Tibial nerve (tissue), 4 donors: ENCODE measurements around the gene SLC25A51. TPM values are rescaled to one million over a fixed set of nuclear protein-coding genes. Genes with fewer than 3 reads are reported as not detected.

Experiments used
- DNase-seq, 2 donors: peaks; one replicate each; pipeline ENCODE4 v3.0.0-alpha.2; 2019; ENCODE audit warnings: low spot score in 2 of 2
- H3K27ac ChIP-seq, 4 donors: fragments of 200-600 bp; sonication (generic) in 3 of 4; one replicate each; pipeline ENCODE4 v1.5.1; 2017 to 2019; ENCODE audit warnings: mild to moderate bottlenecking in 1 of 4
- H3K27me3 ChIP-seq, 2 donors: fragments of 200-600 bp; sonication (generic) in 1 of 2; one replicate each; pipeline versions ENCODE4 v1.5.1 to v1.6.0; 2017 to 2019
- H3K36me3 ChIP-seq, 3 donors: fragments of 200-600 bp; sonication (generic); one replicate each; pipeline ENCODE4 v1.5.1; 2018 to 2019
- H3K4me1 ChIP-seq, 4 donors: fragments of 200-600 bp; sonication (generic) in 3 of 4; one replicate each; pipeline ENCODE4 v1.5.1; 2017 to 2019
- H3K4me3 ChIP-seq, 4 donors: fragments of 200-600 bp; sonication (generic) in 3 of 4; one replicate each; pipeline ENCODE4 v1.5.1; 2017 to 2019; ENCODE audit warnings: mild to moderate bottlenecking in 1 of 4, moderate library complexity in 1 of 4
- H3K9me3 ChIP-seq, 4 donors: fragments of 200-600 bp; sonication (generic) in 3 of 4; one replicate each; pipeline ENCODE4 v1.5.1; 2017 to 2019
- CTCF ChIP-seq, 5 experiments: fragments of 200-600 bp in 3 of 5; fragments of 450-650 bp in 2 of 5; sonication (generic) in 3 of 5; IDR thresholded peaks; one replicate each; pipeline ENCODE4 v1.5.1; 2016 to 2019; ENCODE audit warnings: antibody characterized with exemption in 5 of 5, mild to moderate bottlenecking in 3 of 5, moderate library complexity in 2 of 5
- EP300 ChIP-seq, 2 donors: sonication (generic); formaldehyde crosslinking; IDR thresholded peaks; one replicate each; pipeline ENCODE4 v1.6.1; 2017; ENCODE audit warnings: antibody characterized with exemption in 2 of 2, mild to moderate bottlenecking in 1 of 2
- POLR2A ChIP-seq, 2 donors: fragments of 450-650 bp; IDR thresholded peaks; one replicate each; pipeline ENCODE4 v1.6.1; 2017; ENCODE audit warnings: antibody characterized with exemption in 2 of 2, mild to moderate bottlenecking in 2 of 2, moderate library complexity in 2 of 2
- WGBS, 2 donors: methylation state at CpG; one replicate each; pipeline ENCODE4 v1.1.5; 2018; 5-methylcytosine and 5-hydroxymethylcytosine counted together
- total RNA-seq, 4 donors: library from RNA; depleted of rRNA; stranded (reverse); fragments of >200 nt; gene quantifications; one replicate each; pipeline ENCODE4 v1.1.0, GENCODE V29; 2016

Gene SLC25A51
- total RNA-seq, 4 donors from 2014 or later = 21.6 to 28.4 (median 25.7) TPM

DNA sequence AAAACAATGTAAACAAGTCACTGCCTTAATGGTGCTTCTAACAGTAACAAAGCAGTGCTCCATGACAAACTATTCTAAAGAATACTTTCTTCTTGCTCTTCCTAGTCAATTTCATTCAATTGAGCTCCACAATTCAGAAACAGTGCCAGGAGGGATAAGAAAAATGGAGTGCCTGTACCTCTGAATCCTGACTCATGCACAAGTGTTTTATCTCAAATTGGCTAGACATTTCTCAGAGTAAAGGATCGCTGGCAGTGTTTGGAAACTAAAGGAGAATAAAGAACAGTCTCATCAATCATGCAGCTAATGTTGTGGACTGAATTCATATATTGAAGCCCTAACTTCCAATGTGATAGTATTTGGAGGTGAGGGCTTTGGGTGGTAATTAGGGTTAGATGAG, 27.6 kb downstream of the SLC25A51 start:
- no peak for TF ChIP-seq EP300 (IDR thresholded peaks at IDR 0.05)
- no peak for TF ChIP-seq POLR2A (IDR thresholded peaks at IDR 0.05)
- TF ChIP-seq CTCF (IDR thresholded peaks at IDR 0.05) = no peak
- Histone ChIP-seq H3K27ac (no peak overlapping the region), H3K27me3 (no peaks in the 10 kb centered on the region), H3K4me1 (no peaks in the 10 kb centered on the region), H3K36me3 (peaks cover 0 to 54% (median 0%) of the 10 kb centered on the region in 3 donors), H3K9me3 (no peaks in the 10 kb centered on the region), H3K4me3 (no peak overlapping the region)
- DNase-seq = no peak
- WGBS, 2 donors = 92 to 93% methylated on average over 1 of the region's 1 CpG

GRCh38 chr9:37873955-37874354, 30.0 kb downstream of the SLC25A51 start:
- H3K4me3 ChIP-seq = no peak overlapping the region
- no peaks in the 10 kb centered on the region for H3K9me3 ChIP-seq
- no peak for TF ChIP-seq POLR2A (IDR thresholded peaks at IDR 0.05)
- TF ChIP-seq EP300 (IDR thresholded peaks at IDR 0.05) = no peak
- no peak for TF ChIP-seq CTCF (IDR thresholded peaks at IDR 0.05)
- peaks cover 0 to 31% (median 0%) of the 10 kb centered on the region in 3 donors for H3K36me3 ChIP-seq
- 86 to 97% methylated on average over 2 of the region's 2 CpGs for WGBS, 2 donors
- no peaks in the 10 kb centered on the region for H3K27me3 ChIP-seq
- no peak overlapping the region for H3K27ac ChIP-seq
- DNase-seq = no peak
- no peaks in the 10 kb centered on the region for H3K4me1 ChIP-seq

- peaks cover 0 to 22% (median 0%) of the 10 kb centered on the region in 3 donors for H3K36me3 ChIP-seq
- H3K27me3 ChIP-seq = no peaks in the 10 kb centered on the region
- DNase-seq = no peak
- H3K4me1 ChIP-seq = no peaks in the 10 kb centered on the region
- H3K27ac ChIP-seq = no peak overlapping the region
- no peak for TF ChIP-seq CTCF (IDR thresholded peaks at IDR 0.05)
- TF ChIP-seq POLR2A (IDR thresholded peaks at IDR 0.05) = no peak
- no peak for TF ChIP-seq EP300 (IDR thresholded peaks at IDR 0.05)
- WGBS, 2 donors = 79 to 86% methylated on average over 5 of the region's 5 CpGs
- no peaks in the 10 kb centered on the region for H3K9me3 ChIP-seq
- H3K4me3 ChIP-seq = no peak overlapping the region
These were observed 33.1 kb downstream of the SLC25A51 start for GRCh38 chr9:37870799-37871176.

DNA sequence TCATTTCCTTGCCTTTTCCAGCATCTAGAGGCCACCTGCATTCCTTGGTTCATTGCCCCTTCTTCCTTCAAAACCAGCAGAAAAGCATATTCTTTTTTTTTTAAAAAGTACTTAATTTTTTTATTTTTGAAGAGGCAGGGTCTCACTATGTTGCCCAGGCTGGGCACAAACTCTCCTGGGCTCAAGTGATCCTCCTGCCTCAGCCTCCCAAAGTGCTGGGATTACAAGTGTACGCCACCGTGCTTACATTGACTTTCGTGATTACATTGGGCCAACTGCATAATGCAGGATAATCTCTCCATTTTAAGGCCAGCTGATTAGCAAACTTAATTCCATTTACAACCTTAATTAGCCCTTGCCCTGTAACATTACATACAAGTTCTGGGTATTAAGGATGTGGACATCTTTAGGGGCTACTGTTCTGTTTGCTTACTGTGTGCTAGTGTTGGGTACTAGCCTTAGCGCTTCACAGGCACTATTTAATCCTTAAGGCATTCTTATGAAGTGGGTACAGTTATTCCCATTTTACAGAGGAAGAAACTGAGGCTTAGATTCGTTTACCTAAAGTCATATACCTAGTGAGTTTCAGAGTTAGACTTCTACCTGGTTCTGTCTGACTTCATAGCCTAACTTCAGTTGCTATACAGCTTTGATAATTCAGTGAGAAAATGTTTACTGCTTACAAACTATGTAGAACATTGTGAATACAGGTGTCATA, 33.7 kb downstream of the SLC25A51 start:
- TF ChIP-seq POLR2A (IDR thresholded peaks at IDR 0.05) (no peak), EP300 (IDR thresholded peaks at IDR 0.05) (no peak)
- H3K27ac ChIP-seq = no peak overlapping the region
- WGBS, 2 donors = 96 to 98% methylated on average over 5 of the region's 5 CpGs
- peaks cover 0 to 23% (median 0%) of the 10 kb centered on the region in 3 donors for H3K36me3 ChIP-seq
- no peaks in the 10 kb centered on the region for H3K9me3 ChIP-seq
- H3K27me3 ChIP-seq = no peaks in the 10 kb centered on the region
- no peak for DNase-seq
- H3K4me3 ChIP-seq = no peak overlapping the region
- no peaks in the 10 kb centered on the region for H3K4me1 ChIP-seq

DNA sequence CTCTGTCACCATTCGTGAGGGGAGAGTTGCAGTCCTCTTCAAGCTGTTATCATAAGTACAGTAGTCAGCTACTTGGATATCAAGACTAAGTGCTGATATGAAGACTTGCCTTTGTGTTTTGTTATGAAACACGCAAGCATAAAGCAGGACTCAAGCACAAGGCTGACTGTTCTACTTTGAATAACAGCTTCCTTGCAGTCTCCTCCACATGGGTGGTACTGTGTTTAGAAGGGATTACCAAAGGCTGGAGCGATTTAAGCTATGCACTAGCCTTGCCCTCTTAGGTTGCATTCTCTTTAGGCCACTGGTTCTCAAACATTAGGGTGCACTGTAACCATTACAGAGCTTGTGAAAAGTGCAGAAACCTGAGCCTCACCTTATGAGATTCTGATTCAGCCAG, 41.4 kb downstream of the SLC25A51 start:
- peaks cover 0 to 84% (median 13%) of the 10 kb centered on the region in 3 donors for H3K36me3 ChIP-seq
- TF ChIP-seq CTCF (IDR thresholded peaks at IDR 0.05) (no peak), POLR2A (IDR thresholded peaks at IDR 0.05) (no peak), EP300 (IDR thresholded peaks at IDR 0.05) (no peak)
- no peak for DNase-seq
- 56 to 75% methylated on average over 3 of the region's 3 CpGs for WGBS, 2 donors
- no peaks in the 10 kb centered on the region for H3K9me3 ChIP-seq
- no peak overlapping the region for H3K4me3 ChIP-seq
- no peaks in the 10 kb centered on the region for H3K27me3 ChIP-seq
- H3K27ac ChIP-seq = no peak overlapping the region
- no peaks in the 10 kb centered on the region for H3K4me1 ChIP-seq
